HEK293T (cell line): ENCODE results near the gene DPYSL4.

Source experiments
- ELF4 ChIP-seq: fragments of 450-650 bp; IDR thresholded peaks from 2 replicates; pipeline ENCODE4 v1.6.1; 2017; ENCODE audit warnings: antibody characterized with exemption
- FOXM1 ChIP-seq: fragments of 450-650 bp; IDR thresholded peaks from 2 replicates; pipeline ENCODE4 v1.6.1; 2017; ENCODE audit warnings: mild to moderate bottlenecking, borderline replicate concordance
- NFRKB ChIP-seq: fragments of 450-650 bp; IDR thresholded peaks from 2 replicates; pipeline ENCODE4 v1.6.1; 2016; ENCODE audit warnings: mild to moderate bottlenecking, moderate library complexity
- SUZ12 ChIP-seq: fragments of 450-650 bp; IDR thresholded peaks from 2 replicates; pipeline ENCODE4 v1.6.1; 2016; ENCODE audit warnings: mild to moderate bottlenecking

- no peak for TF ChIP-seq NFRKB
- no peak for TF ChIP-seq ELF4
- TF ChIP-seq FOXM1: no peak
- no peak for TF ChIP-seq SUZ12
Observed at GRCh38 chr10:132142396-132143161, 44.2 kb upstream of the DPYSL4 start.
